ENCODE results near the gene SEC61B.

The SEC61B gene

DNA sequence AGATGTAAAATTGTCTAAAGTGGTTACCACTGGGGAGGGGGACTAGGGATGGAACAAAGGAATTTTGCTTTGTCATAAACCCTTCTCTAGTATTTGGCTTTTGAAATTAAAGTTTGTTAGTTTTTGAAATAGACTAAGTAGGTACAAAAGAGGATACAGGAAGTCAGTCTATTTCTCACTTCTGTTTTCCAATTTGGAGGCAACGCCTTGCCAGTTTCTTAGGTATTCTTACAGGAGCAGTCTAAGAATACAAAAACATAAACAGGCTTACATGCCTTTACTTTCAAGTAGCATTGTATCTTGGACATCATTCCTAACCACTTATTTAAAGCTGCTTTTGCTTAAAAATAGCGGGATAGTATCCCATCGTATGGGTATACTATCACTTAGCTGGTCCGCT lies 34.8 kb upstream of the SEC61B start:
- TF ChIP-seq, protein P1, sequence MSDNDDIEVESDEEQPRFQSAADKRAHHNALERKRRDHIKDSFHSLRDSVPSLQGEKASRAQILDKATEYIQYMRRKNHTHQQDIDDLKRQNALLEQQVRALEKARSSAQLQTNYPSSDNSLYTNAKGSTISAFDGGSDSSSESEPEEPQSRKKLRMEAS (IDR thresholded peaks at IDR 0.05) = no peak
- TF ChIP-seq CEBPB (IDR thresholded peaks at IDR 0.05) = no peak
- no peak for TF ChIP-seq TAF1 (IDR thresholded peaks at IDR 0.05; ENCODE audit: low read depth)
- TF ChIP-seq NFIC (IDR thresholded peaks at IDR 0.05) = no peak
- TF ChIP-seq ZBTB7A (IDR thresholded peaks at IDR 0.05; ENCODE audit: low read depth) = no peak

DNA sequence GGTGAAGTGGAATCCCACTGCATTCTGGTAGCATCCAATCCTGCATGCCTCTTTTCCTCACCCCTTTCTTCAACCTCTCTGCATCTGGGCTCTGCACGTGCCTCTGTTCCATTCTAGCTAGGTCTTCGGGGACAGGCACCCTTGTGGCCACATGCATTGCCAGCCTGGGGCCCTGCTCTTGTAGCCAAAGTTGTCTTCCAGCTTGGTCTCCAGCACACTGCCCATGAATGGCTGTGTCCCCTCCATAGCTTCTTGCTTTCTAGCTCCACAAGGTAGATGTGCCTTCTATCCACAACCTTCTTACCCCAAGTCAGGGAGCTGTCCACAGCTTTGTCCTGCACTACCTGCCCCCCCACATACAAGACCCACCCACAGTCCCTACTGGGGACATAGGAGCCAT lies 32.9 kb upstream of the SEC61B start:
- TF ChIP-seq TEAD4 (IDR thresholded peaks at IDR 0.05) (no peak), NFIC (IDR thresholded peaks at IDR 0.05) (no peak), EGR1 (IDR thresholded peaks at IDR 0.05) (no peak), ZBTB7A (IDR thresholded peaks at IDR 0.05; ENCODE audit: low read depth) (no peak), FOXM1 (IDR thresholded peaks at IDR 0.05; ENCODE audit: borderline replicate concordance, low read depth) (no peak), CEBPB (IDR thresholded peaks at IDR 0.05) (no peak), YY1 (IDR thresholded peaks at IDR 0.05; ENCODE audit: low read depth) (no peak), TAF1 (IDR thresholded peaks at IDR 0.05; ENCODE audit: low read depth) (no peak), EP300 (IDR thresholded peaks at IDR 0.05; ENCODE audit: borderline replicate concordance) (no peak), TCF12 (IDR thresholded peaks at IDR 0.05; ENCODE audit: low read depth) (no peak), RAD21 (IDR thresholded peaks at IDR 0.05; ENCODE audit: low read depth) (no peak)
- TF ChIP-seq, protein P1 (IDR thresholded peaks at IDR 0.05) = no peak
- TF ChIP-seq, protein P2, sequence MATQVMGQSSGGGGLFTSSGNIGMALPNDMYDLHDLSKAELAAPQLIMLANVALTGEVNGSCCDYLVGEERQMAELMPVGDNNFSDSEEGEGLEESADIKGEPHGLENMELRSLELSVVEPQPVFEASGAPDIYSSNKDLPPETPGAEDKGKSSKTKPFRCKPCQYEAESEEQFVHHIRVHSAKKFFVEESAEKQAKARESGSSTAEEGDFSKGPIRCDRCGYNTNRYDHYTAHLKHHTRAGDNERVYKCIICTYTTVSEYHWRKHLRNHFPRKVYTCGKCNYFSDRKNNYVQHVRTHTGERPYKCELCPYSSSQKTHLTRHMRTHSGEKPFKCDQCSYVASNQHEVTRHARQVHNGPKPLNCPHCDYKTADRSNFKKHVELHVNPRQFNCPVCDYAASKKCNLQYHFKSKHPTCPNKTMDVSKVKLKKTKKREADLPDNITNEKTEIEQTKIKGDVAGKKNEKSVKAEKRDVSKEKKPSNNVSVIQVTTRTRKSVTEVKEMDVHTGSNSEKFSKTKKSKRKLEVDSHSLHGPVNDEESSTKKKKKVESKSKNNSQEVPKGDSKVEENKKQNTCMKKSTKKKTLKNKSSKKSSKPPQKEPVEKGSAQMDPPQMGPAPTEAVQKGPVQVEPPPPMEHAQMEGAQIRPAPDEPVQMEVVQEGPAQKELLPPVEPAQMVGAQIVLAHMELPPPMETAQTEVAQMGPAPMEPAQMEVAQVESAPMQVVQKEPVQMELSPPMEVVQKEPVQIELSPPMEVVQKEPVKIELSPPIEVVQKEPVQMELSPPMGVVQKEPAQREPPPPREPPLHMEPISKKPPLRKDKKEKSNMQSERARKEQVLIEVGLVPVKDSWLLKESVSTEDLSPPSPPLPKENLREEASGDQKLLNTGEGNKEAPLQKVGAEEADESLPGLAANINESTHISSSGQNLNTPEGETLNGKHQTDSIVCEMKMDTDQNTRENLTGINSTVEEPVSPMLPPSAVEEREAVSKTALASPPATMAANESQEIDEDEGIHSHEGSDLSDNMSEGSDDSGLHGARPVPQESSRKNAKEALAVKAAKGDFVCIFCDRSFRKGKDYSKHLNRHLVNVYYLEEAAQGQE (IDR thresholded peaks at IDR 0.05; ENCODE audit: low read depth) = no peak

DNA sequence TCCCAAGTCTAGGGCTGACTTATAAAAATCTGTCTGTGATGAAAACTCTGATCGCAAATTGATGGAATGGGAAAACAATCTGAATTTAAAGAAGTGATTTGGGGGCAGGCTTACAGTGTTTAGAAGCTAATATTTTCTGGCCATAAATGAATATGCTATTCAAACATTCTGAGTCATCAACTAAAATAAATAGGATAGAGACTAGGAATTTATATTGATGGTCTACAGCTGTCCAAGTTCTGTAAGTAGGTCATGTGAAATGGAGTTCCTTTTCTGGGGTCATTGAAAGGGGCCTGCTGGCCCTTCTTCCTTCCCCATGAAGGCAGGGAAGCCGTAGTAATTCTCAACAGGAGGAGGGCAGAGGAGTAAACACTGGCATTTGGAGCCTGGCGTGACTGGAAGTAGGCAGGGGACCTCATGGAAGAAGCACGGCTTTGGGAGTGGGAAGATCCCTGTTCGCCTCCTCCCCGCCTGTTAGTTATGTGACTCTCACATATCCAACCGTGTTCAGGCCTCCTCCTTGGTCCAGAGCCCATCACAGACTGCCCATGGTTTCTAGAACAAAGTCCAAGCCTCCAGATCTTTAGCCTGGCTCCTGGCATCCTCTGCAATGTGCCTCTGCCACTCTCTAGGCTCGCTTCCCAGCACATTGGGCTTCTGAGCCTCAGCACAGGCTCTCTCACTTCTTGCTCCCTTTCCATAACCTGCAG lies 32.0 kb upstream of the SEC61B start:
- no peak for TF ChIP-seq EP300 (IDR thresholded peaks at IDR 0.05; ENCODE audit: borderline replicate concordance)
- TF ChIP-seq, protein P2 (IDR thresholded peaks at IDR 0.05; ENCODE audit: low read depth) = no peak
- TF ChIP-seq, protein P3, sequence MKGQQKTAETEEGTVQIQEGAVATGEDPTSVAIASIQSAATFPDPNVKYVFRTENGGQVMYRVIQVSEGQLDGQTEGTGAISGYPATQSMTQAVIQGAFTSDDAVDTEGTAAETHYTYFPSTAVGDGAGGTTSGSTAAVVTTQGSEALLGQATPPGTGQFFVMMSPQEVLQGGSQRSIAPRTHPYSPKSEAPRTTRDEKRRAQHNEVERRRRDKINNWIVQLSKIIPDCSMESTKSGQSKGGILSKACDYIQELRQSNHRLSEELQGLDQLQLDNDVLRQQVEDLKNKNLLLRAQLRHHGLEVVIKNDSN (IDR thresholded peaks at IDR 0.05) = no peak
- no peak for TF ChIP-seq CREB1 (IDR thresholded peaks at IDR 0.05; ENCODE audit: low read depth)
- TF ChIP-seq TCF12 (IDR thresholded peaks at IDR 0.05; ENCODE audit: low read depth) = no peak
- no peak for TF ChIP-seq CEBPB (IDR thresholded peaks at IDR 0.05)
- TF ChIP-seq TEAD4 (IDR thresholded peaks at IDR 0.05) = no peak
- TF ChIP-seq NFIC (IDR thresholded peaks at IDR 0.05) = no peak
- no peak for TF ChIP-seq ZBTB7A (IDR thresholded peaks at IDR 0.05; ENCODE audit: low read depth)
- TF ChIP-seq FOXM1 (IDR thresholded peaks at IDR 0.05; ENCODE audit: borderline replicate concordance, low read depth) = no peak
- TF ChIP-seq EGR1 (IDR thresholded peaks at IDR 0.05) = no peak
- no peak for TF ChIP-seq RAD21 (IDR thresholded peaks at IDR 0.05; ENCODE audit: low read depth)
- TF ChIP-seq, protein P1 (IDR thresholded peaks at IDR 0.05) = no peak
- TF ChIP-seq YY1 (IDR thresholded peaks at IDR 0.05; ENCODE audit: low read depth) = no peak

DNA sequence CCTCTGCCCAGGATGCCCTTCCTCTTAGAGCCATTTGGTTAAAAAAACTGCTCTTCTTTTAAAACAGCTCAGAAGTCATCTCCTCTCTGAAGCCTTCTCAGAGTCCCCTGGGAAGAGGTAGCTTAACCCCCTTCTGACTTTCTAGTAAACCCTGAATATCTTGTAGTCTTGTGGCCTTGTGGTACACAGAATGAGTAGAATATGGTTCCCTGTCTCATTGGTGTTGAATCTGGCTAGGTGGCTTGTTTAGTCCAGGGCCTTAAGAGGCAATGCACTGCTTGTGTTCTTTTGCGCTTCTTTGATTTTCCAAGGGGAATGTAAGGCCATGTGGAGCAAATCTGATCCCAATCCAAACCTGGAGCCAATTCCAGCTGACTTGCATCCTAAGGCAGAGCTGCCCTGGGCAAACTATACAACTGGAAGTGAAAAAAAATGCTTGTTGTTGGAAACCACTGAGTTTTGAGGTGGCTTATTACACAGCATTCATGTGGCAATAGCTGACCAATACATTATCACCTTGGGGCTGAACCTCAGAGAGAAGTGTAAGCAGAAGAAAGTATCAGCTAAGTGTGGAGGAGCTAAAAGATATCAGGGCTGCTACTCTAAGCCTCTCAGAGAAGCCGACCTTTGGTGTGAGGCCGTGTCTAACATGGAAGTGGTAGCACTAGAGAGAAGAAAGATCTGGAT lies 31.3 kb upstream of the SEC61B start:
- TF ChIP-seq, protein P1 (IDR thresholded peaks at IDR 0.05) = no peak
- TF ChIP-seq CEBPB (IDR thresholded peaks at IDR 0.05) (no peak), EP300 (IDR thresholded peaks at IDR 0.05; ENCODE audit: borderline replicate concordance) (no peak), TEAD4 (IDR thresholded peaks at IDR 0.05) (no peak), NFIC (IDR thresholded peaks at IDR 0.05) (no peak), ZBTB7A (IDR thresholded peaks at IDR 0.05; ENCODE audit: low read depth) (no peak), YY1 (IDR thresholded peaks at IDR 0.05; ENCODE audit: low read depth) (no peak), EGR1 (IDR thresholded peaks at IDR 0.05) (no peak), TAF1 (IDR thresholded peaks at IDR 0.05; ENCODE audit: low read depth) (no peak), FOXM1 (IDR thresholded peaks at IDR 0.05; ENCODE audit: borderline replicate concordance, low read depth) (no peak), RAD21 (IDR thresholded peaks at IDR 0.05; ENCODE audit: low read depth) (no peak)
- TF ChIP-seq, protein P3 (IDR thresholded peaks at IDR 0.05) = no peak
- TF ChIP-seq, protein P2 (IDR thresholded peaks at IDR 0.05; ENCODE audit: low read depth) = no peak

Measured in Ishikawa (cell line).